ENCODE data around the gene RALGPS2.
A peak's percentile ranks its signal among the peaks of the same experiment; 100 is the strongest.

Gene RALGPS2

GRCh38 chr1:178724728-178725465 lies at the start of gene RALGPS2:
TSS of gene RALGPS2 (plus strand) at chr1:178725244. CDS start at chr1:178776765, 51,521 bp downstream.
- peak; percentile 42 for DNase-seq (ENCODE audit: low spot score)

- no peak for DNase-seq (ENCODE audit: low spot score)
These were observed 45.8 kb upstream of the RALGPS2 start for GRCh38 chr1:178679237-178679636.

- peak; percentile 52 for DNase-seq (ENCODE audit: low spot score)
These were observed 42.6 kb upstream of the RALGPS2 start for GRCh38 chr1:178682429-178682828.

- DNase-seq (ENCODE audit: low spot score): no peak
These were observed 42.2 kb upstream of the RALGPS2 start for GRCh38 chr1:178682886-178683285.

GRCh38 chr1:178683291-178683690 lies 41.8 kb upstream of the RALGPS2 start:
- DNase-seq (ENCODE audit: low spot score): no peak

- DNase-seq (ENCODE audit: low spot score): no peak
These were observed 40.9 kb upstream of the RALGPS2 start for GRCh38 chr1:178684111-178684510.

GRCh38 chr1:178684542-178685000 lies 40.5 kb upstream of the RALGPS2 start:
- peak; percentile 98 for DNase-seq (ENCODE audit: low spot score)

GRCh38 chr1:178686407-178686806 lies 38.6 kb upstream of the RALGPS2 start:
- no peak for DNase-seq (ENCODE audit: low spot score)

GRCh38 chr1:178688244-178688643 lies 36.8 kb upstream of the RALGPS2 start:
- DNase-seq (ENCODE audit: low spot score): no peak

GRCh38 chr1:178689769-178690168 lies 35.3 kb upstream of the RALGPS2 start:
- no peak for DNase-seq (ENCODE audit: low spot score)

- no peak for DNase-seq (ENCODE audit: low spot score)
These were observed 34.5 kb upstream of the RALGPS2 start for GRCh38 chr1:178690496-178690895.

GRCh38 chr1:178692564-178693327 lies 32.3 kb upstream of the RALGPS2 start:
- no peak for DNase-seq (ENCODE audit: low spot score)

- DNase-seq (ENCODE audit: low spot score): no peak
These were observed 31.7 kb upstream of the RALGPS2 start for GRCh38 chr1:178693366-178693765.

GRCh38 chr1:178694923-178695525 lies 30.0 kb upstream of the RALGPS2 start:
- no peak for DNase-seq (ENCODE audit: low spot score)

- DNase-seq (ENCODE audit: low spot score): no peak
These were observed 22.9 kb upstream of the RALGPS2 start for GRCh38 chr1:178702146-178702545.

GRCh38 chr1:178704833-178705232 lies 20.2 kb upstream of the RALGPS2 start:
- DNase-seq (ENCODE audit: low spot score): no peak

- no peak for DNase-seq (ENCODE audit: low spot score)
These were observed 18.6 kb upstream of the RALGPS2 start for GRCh38 chr1:178706432-178706831.

- DNase-seq (ENCODE audit: low spot score): no peak
These were observed 11.8 kb upstream of the RALGPS2 start for GRCh38 chr1:178713259-178713658.

- no peak for DNase-seq (ENCODE audit: low spot score)
These were observed 10.6 kb upstream of the RALGPS2 start for GRCh38 chr1:178714453-178714852.

GRCh38 chr1:178716111-178716510 lies 8.9 kb upstream of the RALGPS2 start:
- DNase-seq (ENCODE audit: low spot score): no peak

GRCh38 chr1:178718520-178718919 lies 6.5 kb upstream of the RALGPS2 start:
- DNase-seq (ENCODE audit: low spot score): no peak

GRCh38 chr1:178723546-178723945 lies 1.5 kb upstream of the RALGPS2 start:
- DNase-seq (ENCODE audit: low spot score): no peak

GRCh38 chr1:178724376-178724727 lies 692 bp upstream of the RALGPS2 start:
- DNase-seq (ENCODE audit: low spot score): no peak

All from kidney capillary endothelial cell (primary cell).